VCaP (cell line): ENCODE data around the gene ATP6V1G3.

Experiments
- H3K27ac ChIP-seq: fragments of 450-650 bp; 2 replicates; pipeline ENCODE4 v1.5.1; 2017
- CTCF ChIP-seq: fragments of 450-650 bp; conservative IDR thresholded peaks from 2 replicates; pipeline ENCODE4 v1.5.1; 2017; ENCODE audit warnings: mild to moderate bottlenecking, moderate library complexity

Gene ATP6V1G3

GRCh38 chr1:198517623-198518199 lies 22.8 kb downstream of the ATP6V1G3 start:
- H3K27ac ChIP-seq: no peak overlapping the region
- no peak for TF ChIP-seq CTCF

- H3K27ac ChIP-seq: no peak overlapping the region
- TF ChIP-seq CTCF: no peak
Observed at GRCh38 chr1:198500096-198500495, 40.4 kb downstream of the ATP6V1G3 start.

- no peak overlapping the region for H3K27ac ChIP-seq
- TF ChIP-seq CTCF: no peak
Observed at GRCh38 chr1:198499588-198499987, 40.9 kb downstream of the ATP6V1G3 start.

GRCh38 chr1:198498881-198499280 lies 41.6 kb downstream of the ATP6V1G3 start:
- TF ChIP-seq CTCF: no peak
- H3K27ac ChIP-seq: no peak overlapping the region

GRCh38 chr1:198498103-198498385 lies 42.4 kb downstream of the ATP6V1G3 start:
- TF ChIP-seq CTCF: no peak
- no peak overlapping the region for H3K27ac ChIP-seq

- H3K27ac ChIP-seq: no peak overlapping the region
- TF ChIP-seq CTCF: no peak
Observed at GRCh38 chr1:198497326-198498102, 43.0 kb downstream of the ATP6V1G3 start.

- no peak for TF ChIP-seq CTCF
- no peak overlapping the region for H3K27ac ChIP-seq
Observed at GRCh38 chr1:198496216-198497143, 44.0 kb downstream of the ATP6V1G3 start.
